HG02642 (cell line): ENCODE results near the gene OSMR.

Source experiments
- ATAC-seq: cut with Tn5 transposase; IDR thresholded peaks from one replicate; pipeline ENCODE4 v1.9.1; 2021; ENCODE audit warnings: mild to moderate bottlenecking; ENCODE audit not compliant: unreplicated experiment, poor library complexity

The OSMR gene

DNA sequence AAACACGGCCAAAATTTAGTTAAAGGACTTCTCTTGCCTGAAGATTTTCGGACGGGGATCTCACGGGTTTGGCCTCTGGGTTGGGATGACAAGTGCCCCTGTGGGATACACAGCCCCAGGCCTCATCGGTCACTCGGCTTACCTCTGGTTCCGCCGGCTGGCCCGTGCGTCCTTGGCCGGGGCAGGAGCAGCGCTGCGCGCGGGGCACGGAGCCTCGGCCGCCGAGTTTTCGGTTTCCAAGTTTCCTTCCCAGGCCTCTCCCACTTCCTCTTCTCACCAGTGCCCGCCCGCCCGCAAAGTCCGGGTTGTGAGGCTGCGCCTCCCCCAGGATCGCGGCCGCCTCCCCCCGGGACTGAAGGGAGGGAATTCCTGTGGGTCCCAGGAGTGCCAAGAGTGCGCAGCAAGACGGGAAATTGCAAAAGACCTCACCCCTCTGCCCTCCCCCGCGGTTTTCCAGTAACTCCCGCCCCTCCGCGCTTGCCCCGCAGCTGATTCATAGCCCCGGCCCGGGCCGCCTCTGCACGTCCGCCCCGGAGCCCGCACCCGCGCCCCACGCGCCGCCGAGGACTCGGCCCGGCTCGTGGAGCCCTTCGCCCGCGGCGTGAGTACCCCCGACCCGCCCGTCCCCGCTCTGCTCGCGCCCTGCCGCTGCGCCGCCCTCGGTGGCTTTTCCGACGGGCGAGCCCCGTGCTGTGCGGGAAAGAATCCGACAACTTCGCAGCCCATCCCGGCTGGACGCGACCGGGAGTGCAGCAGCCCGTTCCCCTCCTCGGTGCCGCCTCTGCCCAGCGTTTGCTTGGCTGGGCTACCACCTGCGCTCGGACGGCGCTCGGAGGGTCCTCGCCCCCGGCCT lies at the start of gene OSMR:
TSS of gene OSMR (plus strand) at position 487 of the 853 bp plus-strand sequence. CDS start 23,033 bp downstream, outside the sequence.
- ATAC-seq: no peak

DNA sequence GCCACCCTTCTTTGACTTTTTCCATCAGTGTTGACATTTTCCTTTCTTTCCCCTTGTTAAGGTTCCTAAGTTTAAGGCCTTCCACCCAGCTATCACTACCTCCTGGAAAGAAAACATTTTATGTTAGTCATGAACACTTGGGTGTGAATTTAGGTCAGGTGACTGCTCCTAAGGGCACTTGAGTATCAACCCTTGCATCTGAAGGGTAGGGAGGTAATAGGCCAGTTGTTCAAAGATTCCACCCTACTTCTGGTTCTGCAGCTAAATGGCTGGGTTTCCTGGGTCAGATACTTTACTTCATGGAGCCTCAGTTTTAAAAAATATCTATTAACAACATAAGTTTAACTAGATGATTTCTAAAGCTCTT lies 49.1 kb upstream of the OSMR start:
- no peak for ATAC-seq

DNA sequence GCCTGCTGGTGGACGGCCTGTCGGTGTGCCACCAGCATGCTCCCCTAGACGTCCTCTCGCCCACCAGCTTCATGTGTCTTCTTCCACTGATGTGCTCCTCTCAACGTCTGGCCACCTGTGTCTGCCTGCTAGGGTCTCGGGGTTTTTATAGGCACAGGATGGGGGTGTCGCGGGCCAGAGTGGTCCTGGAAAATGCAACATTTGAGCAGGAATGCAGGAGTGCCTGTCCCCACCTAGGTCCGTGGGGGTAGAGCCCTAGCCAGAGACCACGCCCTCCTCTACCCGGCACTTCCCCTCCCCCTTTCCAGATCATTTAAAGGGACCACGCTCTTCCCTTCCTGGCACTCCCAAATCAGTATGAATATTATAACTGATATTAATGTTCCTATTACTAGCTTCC lies 48.0 kb upstream of the OSMR start:
- ATAC-seq: no peak

DNA sequence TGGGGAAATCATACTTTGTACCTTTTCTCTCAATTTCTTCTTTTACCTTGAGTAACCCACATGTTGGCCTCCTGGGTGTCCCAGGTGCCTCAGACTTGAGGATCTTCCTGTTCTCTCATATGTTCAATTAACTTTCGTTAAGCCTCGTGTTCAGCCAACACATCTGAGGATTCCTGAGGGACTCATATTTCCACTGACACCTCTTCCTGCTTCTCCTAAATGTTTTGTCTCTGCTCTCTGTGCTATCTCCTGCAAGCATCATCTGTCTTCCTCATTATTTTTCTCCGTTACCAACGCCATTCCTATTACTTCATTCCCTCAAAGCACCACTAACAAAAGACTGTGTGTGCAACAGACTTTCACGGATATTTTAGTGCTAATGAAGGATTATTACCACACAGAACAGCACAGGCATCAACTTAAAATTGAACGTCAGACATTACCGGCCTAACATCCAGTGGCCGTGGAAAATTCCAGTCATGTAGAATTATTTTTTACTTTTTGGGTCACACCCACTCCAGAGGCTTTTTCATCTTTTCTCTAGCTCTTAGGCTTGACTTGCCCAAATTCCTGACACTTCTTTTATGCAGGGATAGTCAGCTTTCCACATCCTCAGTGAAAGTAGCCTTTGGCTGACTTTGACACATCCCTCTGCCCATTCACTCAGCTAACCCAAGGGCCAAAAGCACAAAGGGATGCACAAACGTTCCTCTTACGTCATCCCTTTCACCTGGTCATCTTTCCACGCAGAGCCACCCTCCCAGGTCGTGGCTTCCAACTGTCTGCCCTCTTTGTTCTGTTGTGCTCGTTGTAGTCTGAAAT lies 46.0 kb upstream of the OSMR start:
- ATAC-seq: no peak

DNA sequence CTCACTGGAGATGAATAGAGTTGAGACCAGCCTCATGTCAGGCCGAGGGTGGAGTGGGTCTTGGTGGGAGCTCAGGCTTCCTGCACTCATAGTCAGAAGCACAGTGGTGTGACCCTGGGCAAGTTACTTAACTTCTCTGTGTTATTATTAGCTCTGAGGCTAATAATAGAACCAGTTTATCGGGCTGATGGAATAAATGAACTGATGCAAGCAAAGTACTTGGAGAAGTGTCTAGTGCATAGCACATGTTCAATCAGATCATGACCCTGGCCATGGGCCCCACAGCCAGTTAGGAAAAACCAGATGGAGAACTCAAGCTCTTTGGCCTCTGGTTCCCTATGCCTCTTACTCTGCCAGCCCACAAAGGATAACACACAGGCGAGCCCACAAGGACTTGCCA lies 45.3 kb upstream of the OSMR start:
- no peak for ATAC-seq

DNA sequence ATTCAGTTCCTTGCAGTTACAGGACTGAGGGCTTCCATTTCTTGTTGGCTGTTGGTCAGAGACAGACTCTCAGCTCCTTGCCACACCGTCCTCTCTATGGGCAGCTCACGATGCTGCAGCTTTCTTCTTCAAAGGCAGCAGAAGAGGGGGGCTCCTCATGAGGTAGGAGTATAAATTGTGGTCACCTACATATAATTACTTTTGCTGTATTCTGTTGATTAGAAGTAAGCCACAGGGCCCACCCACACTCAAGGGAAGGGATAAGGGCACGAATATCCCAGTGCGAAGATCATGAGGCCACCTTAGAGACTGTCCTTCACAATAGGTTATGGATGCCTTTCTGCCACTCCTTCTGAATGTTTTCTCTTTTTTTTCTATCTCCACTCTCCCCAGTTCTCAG lies 43.7 kb upstream of the OSMR start:
- ATAC-seq: no peak

DNA sequence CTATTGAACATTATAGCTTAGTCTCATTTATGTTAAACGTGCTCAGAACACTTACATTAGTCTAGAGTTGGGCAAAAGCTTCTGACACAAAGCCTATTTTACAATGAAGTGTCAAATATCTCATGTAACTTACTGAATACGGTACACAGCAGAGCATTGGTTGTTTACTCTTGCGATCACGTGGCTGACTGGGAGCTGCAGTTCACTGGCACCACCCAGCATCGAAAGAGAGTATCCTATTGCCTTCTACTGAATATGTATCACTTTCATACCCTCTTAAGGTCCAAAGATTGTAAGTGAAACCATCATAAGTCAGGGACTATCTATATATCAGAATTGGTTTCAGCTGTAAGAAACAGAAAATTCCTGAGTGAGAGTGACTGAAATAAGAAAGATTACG lies 42.6 kb upstream of the OSMR start:
- ATAC-seq: no peak

DNA sequence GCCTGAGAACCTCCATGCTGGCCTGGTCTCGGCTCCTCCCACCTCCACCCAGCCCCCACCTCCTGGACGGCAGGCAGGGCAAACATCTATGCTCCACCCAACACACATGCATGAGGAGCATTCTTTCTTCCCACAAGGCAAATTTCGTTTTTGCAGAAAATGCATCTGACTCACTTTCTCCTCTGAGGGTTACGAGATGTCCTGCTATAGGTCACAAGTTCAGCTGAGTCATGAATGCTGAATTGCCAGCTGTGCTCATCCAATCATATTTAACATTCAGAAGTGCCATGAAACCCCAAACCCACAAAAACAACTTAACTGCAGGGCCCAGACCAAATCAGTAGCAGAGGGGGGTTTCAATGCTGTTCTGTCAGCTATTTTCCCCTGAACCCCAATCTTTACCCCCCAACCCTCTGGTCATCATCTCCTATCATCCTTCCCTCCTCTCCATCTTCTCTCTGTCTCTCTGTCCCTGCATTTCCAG lies 39.0 kb upstream of the OSMR start:
- ATAC-seq: no peak

DNA sequence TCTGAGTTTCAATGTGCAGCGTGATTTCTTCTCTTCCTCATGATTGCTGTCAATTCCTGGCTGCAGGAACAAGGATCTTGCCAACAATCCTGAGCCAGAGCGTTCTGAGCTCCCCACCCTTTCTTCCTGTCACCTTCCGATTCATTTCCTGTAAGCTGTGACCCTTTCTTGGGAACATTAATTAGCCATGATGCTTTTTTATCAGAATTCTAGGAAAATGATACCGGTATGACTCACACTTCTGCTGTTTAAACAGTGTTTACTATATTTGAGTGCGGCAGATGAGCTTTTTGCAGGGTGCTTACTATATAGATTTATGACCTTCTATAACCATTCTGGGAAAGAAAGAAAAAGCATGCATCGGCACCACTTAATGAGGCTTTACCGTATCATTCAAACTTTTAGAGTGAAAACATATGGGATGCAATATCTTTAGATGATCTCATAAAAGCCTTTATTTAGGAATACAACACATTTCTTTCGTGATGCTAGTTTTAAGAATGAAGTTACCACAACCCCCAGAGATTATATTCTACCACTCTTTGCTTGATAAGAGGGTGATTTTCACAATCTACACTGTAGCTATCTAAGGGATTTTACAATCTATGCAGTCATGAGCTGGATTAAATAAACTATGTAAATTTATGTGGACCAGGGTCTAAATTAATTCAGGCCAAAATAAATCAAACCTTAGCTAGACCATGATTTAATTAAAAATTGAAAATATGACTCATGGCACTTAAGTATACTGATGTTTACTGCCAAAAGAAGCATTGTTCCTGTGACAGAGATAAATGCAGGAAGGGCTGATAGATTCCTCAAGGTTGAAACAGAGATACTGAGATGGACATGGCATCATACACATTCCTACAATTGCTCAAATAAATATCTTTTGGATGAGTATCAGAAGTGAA lies 38.0 kb upstream of the OSMR start:
- no peak for ATAC-seq

DNA sequence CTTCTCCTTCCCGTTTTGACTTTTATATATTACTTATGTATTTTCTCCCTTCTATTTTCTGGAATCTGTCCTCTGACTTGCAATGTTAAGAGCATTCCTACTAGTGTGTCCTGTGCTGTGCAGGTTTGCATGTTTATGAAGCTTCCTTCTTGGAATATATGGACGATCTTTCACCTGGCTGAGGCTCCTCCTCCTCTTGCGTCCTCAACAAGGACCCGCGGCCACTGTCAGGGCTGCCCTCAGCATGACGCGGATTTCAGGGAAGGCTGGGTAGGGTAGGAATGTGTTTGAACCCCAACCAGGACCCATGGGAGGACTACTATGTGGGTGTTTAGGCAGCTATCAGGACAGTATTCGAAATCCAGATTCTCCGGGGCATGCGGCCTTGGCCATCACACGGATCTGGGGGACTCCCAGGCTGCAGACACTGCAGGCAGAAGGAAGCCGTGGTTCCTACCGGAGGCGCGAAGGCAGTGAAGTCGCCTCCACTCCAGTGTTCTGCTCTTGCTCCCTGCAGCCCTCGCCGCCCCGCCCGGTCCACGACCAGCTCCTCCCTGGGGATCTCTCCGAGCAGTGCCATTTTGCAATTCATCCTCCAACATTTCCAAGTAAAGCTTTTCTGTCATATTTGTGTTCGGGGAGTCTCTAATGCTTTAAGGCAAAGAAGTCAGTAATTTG lies 37.0 kb upstream of the OSMR start:
- ATAC-seq: no peak

DNA sequence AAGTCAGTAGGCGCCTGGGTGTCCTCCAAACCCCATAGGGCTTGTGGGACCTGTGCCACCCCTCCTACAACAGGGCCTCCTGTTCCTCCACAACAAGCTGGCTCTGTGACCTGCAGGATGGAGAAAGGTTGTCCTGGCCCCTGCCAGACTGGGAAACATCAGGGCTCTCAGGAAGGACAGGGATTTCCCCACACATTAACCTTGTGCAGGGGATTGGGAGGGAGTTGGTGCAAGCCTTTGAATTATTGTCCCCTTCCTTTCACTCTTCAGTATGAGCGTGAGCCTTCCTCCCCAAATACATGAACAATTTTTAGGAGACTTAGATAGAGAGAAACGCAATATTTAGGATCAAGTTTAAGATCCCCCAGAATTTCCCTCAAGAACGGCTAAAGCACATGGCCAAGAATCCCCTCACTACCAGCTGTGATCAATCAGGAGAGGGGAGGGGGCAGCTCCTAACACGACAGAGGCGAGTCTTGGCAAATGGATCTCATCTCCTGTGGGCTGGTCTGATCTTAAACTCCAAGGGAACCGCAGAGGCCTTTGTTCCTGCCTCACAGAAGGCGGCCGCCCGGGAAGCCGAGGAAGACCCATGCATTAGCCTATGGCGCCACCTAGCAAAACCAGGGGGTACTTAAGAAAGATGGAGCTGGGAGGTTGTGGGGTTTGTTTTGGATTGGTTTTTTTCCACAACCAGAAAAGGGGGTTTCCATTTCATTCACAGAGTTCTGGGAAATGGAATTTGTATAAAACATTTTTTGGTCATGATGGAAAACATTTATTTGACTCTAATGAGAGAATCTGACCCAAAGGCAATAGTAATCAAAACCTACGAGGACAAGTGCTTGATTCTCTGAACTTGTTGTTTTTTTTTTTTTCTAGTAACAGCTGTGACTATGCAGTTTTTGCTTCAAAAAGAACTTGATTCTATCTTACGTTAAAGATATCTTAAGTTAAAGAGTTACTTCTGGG lies 36.1 kb upstream of the OSMR start:
- peak; percentile 63 for ATAC-seq

DNA sequence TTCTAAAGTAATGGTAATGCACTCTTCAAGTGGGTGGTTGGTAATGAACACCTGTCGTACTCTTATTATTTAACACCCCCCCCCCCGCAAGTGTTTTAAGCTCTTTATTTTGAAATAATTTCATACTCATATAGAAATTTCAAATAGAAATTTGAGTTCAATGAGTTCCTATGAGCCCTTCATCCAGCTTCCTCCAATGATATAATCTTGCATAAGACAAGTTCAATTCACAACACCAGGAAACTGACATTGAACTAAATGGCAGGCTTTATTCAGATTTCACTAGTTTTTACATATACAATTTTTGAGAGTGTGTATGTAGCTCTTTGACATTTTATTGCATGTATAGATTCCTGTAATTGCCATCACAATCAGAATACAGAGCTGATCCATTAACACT lies 30.9 kb upstream of the OSMR start:
- no peak for ATAC-seq

DNA sequence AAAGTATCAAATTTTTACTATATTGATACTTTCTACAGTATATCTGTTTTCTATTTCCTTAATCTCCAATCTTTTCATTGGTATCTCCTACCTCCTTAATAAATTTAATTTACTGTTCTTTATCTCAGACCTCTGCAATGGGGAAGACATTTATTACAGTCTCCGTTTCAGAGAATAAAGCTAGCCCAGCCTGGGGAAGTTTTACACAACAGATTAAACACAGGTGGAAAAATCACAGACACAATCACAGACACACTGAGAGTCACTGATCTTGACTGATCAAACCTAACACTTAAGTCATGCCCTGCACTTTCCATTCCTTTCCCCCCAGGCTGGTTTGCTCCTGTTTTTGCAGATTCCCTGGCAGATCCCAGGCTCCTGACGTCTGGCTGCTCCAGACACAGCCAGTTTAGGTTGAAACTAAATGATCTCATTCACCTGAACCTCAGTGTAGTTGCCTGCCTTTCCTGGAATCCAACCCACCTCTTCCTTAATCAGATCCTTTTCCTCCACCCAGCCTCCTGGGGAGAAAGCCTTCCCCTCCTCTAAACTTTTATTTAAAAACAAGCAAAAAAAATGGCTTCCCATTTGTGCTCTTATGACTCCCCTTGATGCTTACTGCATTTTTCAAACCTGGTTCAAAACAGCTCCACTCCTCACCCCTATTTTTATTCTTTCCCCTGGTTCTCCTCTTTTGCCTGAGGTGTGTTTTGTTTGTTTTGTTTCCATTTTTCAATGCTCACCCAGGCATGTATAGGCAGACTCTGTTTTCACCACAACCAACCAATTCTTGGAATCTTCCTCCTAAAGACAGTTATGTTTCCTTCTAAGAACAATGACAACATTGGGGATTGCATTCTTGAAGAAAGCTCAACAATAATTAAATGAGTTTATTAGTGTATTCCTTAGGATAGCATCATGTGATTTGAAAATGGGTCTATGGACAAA lies 29.5 kb upstream of the OSMR start:
- no peak for ATAC-seq

DNA sequence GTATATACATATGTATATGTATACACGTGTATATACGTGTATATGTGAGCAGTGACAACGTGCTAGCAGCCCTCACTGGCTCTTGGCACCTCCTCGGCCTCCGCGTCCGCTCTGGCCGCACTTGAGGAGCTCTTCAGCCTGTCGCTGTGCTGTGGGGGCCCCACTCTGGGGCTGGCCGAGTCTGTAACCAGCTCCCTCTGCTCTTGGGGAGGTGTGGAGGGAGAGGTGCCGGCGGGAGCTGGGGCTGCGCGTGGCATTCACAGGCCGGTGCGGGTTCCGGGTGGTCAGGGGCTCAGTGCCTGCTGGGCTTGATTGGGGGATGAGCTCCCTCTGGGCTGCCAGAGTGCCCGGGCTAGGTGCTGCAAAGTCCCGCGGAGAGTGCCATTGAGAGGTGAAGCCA lies 24.1 kb upstream of the OSMR start:
- ATAC-seq: no peak

DNA sequence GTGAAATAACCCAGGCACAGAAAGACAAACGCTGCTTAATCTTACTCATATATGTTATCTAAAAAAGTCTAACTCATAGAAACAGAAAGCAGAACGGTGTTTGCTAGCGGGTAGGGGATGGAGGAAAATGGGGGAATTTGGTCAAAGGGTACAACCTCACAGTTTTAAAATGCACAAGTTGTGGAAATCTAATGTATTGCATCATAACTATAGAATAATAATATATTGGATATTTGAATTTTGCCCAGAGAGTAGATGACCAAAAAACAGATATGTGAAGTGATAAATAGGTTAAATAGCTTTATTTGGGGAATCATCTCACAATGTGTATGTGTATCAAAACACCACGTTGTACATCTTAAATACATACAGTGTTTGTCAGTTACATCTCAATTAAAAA lies 22.3 kb upstream of the OSMR start:
- no peak for ATAC-seq

DNA sequence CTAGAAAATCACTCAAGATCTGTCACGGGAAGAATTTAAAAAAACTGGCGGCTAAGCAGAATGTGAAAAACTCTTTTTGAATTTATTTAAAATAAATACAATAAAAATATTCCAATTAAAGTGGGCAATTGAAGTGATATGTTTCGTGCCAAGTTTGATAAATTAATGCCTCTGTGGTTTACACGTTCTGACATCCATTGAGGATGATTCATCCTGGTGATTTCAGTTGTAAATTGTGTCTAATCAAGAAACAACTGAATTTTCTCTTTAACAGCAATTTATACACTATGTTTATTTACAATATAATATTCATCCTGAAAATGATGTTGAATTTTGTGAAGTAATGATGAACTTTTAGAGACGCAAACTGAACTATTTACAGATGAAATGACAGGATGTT lies 21.0 kb upstream of the OSMR start:
- no peak for ATAC-seq

DNA sequence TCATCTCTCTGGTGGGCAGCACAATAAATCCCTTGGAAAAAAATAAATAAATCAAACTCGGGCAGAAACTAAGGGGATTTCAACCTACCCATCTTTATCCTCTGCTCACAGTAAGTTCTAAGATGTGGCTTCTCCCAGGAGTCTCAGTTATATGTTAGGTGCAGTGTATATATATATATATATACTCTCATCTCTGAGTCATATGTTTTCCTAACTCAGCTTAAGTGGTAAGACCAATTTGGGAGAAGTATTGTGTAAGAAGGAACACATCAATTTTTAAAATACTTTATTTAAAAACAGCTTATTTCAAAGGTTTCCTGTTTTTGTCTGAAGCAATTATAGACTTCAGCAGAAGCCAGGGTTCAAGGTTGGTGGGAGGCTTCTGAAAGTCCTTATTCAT lies 20.3 kb upstream of the OSMR start:
- ATAC-seq: no peak

DNA sequence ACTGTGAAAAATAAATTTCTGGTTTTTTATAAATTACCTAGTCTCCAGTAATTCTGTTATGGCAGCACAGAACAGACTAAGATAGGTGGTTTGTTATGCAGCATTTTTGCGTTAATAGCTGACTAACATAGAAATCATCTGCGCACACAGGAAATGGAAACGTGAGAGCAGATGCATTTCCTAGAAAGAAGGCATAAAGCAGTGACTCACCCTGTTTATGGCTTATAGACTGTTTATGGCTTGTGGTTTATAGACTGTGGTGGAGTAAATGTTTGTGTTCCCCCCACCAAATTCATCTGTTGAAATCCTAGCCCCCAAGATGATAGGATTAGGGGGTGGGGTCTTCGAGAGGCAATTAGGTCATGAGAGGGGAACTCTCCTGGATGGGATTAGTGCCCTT lies 18.3 kb upstream of the OSMR start:
- no peak for ATAC-seq
